HG03342 (cell line): ENCODE results near the gene CUL3.
A peak's percentile ranks its signal among the peaks of the same experiment; 100 is the strongest.
"Not testable (repeated sequence)": the region's sequence is repeated elsewhere in the genome, so short reads cannot be mapped to it uniquely, and the experiment has no call there.

Experiments used
- ATAC-seq: cut with Tn5 transposase; IDR thresholded peaks from one replicate; pipeline ENCODE4 v1.9.1; 2021; ENCODE audit warnings: mild to moderate bottlenecking, moderate library complexity; ENCODE audit not compliant: unreplicated experiment

The CUL3 gene

GRCh38 chr2:224585211-224586088 lies at the start of gene CUL3:
TSS of gene CUL3 (minus strand) at chr2:224585363. CDS start at chr2:224585009, 354 bp downstream.
- peak; percentile 66 for ATAC-seq

- ATAC-seq: no peak
Measured at GRCh38 chr2:224630659-224631550, 45.7 kb upstream of the CUL3 start.

DNA sequence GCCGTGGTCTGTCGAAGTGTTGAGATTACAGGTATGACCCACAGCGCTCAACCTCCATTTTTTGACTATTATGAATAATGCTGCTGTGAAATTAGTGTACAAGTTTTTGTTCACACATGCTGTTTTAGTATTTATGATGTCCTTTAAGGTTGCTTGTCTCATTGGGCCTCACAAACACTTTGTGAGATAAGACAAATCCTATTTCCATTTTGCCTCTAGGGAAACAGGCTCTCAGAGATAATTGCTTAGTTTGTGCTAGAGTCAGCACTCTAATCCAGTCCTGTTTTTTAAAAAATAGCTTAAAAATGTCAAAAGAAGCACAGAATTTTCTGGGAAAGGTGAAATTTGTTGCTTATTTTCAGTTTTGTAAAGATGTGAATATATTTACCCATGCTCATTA lies 43.3 kb upstream of the CUL3 start:
- ATAC-seq: no peak

GRCh38 chr2:224626735-224627134 lies 41.6 kb upstream of the CUL3 start:
- no peak for ATAC-seq

GRCh38 chr2:224613543-224614286 lies 28.6 kb upstream of the CUL3 start:
- no peak for ATAC-seq

GRCh38 chr2:224612578-224612977 lies 27.4 kb upstream of the CUL3 start:
- no peak for ATAC-seq

DNA sequence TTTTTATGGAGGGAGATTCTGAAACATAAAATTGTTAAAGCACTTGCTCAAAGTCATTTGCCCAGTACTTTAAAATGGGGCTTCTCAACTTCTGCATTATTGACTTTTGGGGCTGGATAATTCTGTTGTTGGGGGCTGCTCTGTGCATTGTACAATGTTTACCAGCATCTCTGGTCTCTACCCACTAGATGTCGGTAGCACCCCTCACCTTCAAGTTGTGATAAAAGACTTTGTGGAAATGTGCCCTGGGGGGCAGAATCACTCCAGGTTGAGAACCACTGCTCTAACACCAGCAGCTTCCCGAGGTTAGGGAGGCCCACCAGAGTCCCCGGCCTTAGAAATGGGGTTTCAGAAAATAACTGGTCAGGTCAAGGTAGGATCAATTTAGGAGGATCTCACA lies 26.8 kb upstream of the CUL3 start:
- ATAC-seq: no peak

DNA sequence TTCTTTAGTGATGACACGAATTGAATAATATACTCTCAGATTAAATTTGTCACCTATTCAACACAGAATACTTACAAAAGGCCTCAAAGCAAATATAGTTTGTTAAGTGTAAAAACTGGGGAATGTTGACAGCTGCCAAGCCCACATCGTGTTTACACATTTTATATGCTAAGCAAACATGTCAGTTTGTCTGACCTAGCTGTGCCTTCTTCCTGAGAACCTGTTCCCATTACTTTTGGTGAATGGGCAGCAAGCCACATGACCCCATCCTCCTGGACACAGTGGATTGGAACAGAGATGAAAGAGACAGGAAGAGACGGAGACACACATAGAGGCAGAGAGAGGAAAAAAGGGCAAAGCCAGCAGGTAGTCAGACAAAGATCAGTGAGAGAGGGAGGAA lies 22.9 kb upstream of the CUL3 start:
- no peak for ATAC-seq

- ATAC-seq: not testable (repeated sequence)
Measured at GRCh38 chr2:224603746-224604500, 18.8 kb upstream of the CUL3 start.

DNA sequence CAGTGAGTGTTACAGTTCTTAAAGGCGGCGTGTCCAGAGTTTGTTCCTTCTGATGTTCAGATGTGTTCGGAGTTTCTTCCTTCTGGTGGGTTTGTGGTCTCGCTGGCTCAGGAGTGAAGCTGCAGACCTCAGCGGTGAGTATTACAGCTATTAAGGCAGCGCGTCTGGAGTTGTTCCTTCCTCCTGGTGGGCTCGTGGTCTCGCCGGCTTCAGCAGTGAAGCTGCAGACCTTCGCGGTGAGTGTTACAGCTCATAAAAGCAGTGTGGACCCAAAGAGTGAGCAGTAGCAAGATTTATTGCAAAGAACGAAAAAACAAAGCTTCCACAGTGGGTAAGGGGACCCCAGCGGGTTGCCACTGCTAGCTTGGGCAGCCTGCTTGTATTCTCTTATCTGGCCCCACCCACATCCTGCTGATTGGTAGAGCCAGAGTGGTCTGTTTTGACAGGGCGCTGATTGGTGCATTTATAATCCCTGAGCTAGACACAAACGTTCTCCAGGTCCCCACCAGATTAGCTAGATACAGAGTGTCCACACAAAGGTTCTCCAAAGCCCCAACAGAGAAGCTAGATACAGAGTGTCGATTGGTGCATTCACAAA lies 17.7 kb upstream of the CUL3 start:
- ATAC-seq: not testable (repeated sequence)

GRCh38 chr2:224601923-224602322 lies 16.8 kb upstream of the CUL3 start:
- ATAC-seq: no peak

DNA sequence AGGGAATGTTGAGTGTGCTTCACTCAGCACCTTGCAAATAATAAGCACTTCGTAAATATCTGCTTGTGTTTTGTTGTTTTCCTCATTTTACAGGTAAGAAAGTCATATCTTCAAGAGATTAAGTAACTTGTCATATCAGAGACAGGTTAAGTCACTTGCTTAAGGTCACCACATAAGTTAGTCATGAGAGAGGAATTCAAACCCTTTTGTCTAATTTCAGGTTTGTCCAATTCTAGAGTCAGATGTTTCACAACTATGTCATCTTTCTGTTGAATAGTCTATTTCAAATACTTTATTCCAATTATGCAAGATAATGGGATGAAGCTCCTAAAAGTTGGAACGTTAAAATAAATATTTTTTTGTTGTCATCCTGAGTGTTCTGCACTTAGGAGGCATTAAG lies 13.5 kb upstream of the CUL3 start:
- no peak for ATAC-seq

GRCh38 chr2:224596289-224596688 lies 11.1 kb upstream of the CUL3 start:
- no peak for ATAC-seq

DNA sequence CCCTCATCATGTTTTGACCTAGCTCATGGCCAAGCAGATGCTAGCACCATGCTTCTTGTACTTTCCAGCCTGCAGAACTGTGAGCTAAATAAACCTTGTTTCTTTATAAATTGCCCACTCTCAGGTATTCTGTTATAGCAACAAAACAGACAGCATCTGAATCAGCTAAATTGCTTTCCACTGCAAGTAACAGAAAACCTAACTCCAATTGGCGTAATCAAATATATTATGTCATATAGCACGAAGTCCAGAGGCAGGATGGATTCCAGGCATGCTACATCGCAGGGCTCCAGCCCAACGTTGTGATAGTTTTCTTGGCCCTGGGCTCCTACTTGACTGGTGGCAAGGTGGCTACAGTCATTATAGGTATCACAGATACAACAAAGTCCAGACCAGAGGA lies 10.4 kb upstream of the CUL3 start:
- ATAC-seq: no peak

- ATAC-seq: no peak
Measured at GRCh38 chr2:224594840-224595239, 9.7 kb upstream of the CUL3 start.

- ATAC-seq: no peak
Measured at GRCh38 chr2:224591220-224591619, 6.1 kb upstream of the CUL3 start.

DNA sequence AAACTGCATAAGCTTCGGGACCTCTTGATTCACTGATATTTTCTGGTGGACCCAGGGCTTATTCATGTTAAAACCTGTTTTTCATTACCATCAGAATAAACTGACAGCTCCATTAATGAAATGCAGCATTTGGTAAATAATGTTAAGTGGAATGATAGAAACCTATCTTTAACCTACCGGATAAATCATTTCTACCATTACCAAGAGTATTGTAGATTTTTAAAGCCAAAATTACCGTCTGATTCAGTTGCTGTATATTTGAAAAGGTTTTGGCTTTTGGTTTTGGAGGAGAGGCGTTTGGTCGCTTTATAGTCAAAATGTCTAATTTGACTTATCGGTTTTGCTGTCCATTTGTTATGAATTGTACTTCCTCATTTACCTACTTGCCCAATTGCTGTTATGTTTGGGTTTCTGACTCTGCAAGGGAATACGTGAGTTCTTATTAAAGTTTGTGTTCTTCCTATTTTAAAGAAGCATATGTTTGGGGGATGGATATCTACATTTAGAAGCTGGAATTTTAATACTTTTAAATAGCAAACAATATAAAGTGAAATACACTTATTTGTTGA lies 1.0 kb upstream of the CUL3 start:
- no peak for ATAC-seq

- ATAC-seq: peak; percentile 35
Measured at GRCh38 chr2:224584785-224585210, 365 bp downstream of the CUL3 start.

DNA sequence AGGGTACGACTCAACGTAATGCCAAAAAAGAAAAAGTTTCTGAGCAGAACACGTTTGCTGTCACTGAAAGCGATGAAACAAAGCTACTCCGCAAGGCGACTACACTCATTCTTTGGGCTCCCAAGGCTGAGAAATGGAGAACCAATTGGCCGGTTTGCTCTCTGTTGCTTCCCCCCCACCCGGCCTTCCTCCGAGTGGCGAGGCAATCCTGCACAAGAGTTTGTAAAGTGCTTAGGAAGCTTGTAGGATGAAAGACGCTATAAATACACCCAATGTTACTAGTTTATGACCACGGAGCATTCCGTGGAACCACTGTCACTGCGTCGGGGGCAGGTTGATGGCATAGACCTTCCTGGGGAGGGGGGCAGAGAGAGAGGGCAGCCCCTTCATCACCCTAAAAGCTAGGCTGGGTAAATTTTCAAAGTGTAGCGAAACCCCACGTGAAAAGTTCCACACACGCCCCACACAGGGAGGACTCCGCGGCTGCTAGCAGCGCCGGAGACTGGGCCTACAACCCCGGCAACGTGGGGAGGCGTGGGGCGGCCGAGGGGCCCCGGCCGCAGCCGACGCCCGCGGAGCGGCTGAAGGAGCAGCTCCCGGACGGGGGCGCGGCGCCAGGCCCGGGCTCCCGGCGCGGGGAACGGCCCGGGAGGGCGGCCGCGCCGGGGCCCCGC lies 915 bp downstream of the CUL3 start:
- ATAC-seq: peak; percentile 9
